HEK293 (cell line): ENCODE data around the gene MAPRE2.

Experiments
- CTCF ChIA-PET: fragments of 350-600 bp; formaldehyde crosslinking; extraction: SDS; loops from one replicate; lab custom pipeline; 2021; ENCODE audit warnings: antibody characterized with exemption; lab: Yijun Ruan, JAX
- POLR2A ChIA-PET: fragments of 300-600 bp; formaldehyde crosslinking; extraction: SDS; loops from one replicate; lab custom pipeline; 2020; ENCODE audit warnings: antibody characterized with exemption, inconsistent platforms; lab: Yijun Ruan, JAX
- H3K27ac ChIP-seq: fragments of 200-500 bp; sonication (Bioruptor generic); 2 replicates; pipeline ENCODE4 v1.5.1; 2014; ENCODE audit warnings: low read depth, low read length, control low read depth, inconsistent platforms; ENCODE audit errors: extremely low read depth
- H3K36me3 ChIP-seq, 2 experiments: fragments of 200-500 bp in 1 of 2; sonication (Bioruptor generic) in 1 of 2; 1 replicate in 1 of 2; 2 replicates in 1 of 2; pipeline ENCODE4 v1.5.1; 2014 to 2017; ENCODE audit warnings: inconsistent platforms in 2 of 2, low read length in 2 of 2; ENCODE audit not compliant: control insufficient read depth in 2 of 2, insufficient read depth in 1 of 2
- H3K4me1 ChIP-seq: fragments of 200-500 bp; sonication (Bioruptor generic); 2 replicates; pipeline ENCODE4 v1.5.1; 2014; ENCODE audit warnings: mild to moderate bottlenecking, low read length, inconsistent platforms; ENCODE audit not compliant: control insufficient read depth, insufficient read depth
- H3K4me3 ChIP-seq: 2 replicates; pipeline ENCODE4 v1.5.1; 2011; ENCODE audit warnings: low read depth, mild to moderate bottlenecking, control low read depth, low read length, moderate library complexity
- H3K9me3 ChIP-seq: fragments of 200-500 bp; sonication (Bioruptor generic); 2 replicates; pipeline ENCODE4 v1.5.1; 2014; ENCODE audit warnings: low read depth, low read length, inconsistent platforms; ENCODE audit not compliant: control insufficient read depth, insufficient read depth
- AEBP2 ChIP-seq: fragments of 450-650 bp; formaldehyde crosslinking; IDR thresholded peaks from 2 replicates; pipeline ENCODE4 v1.5.1; 2016; ENCODE audit warnings: missing biosample characterization, missing genetic modification characterization, borderline replicate concordance
- FEZF1 ChIP-seq: fragments of 450-650 bp; formaldehyde crosslinking; IDR thresholded peaks from 2 replicates; pipeline ENCODE4 v1.5.1; 2016; ENCODE audit warnings: missing biosample characterization, missing genetic modification characterization
- GLI2 ChIP-seq: fragments of 450-650 bp; formaldehyde crosslinking; IDR thresholded peaks from 2 replicates; pipeline ENCODE4; 2017; ENCODE audit warnings: missing biosample characterization, missing genetic modification characterization, low read depth, borderline replicate concordance
- KLF10 ChIP-seq: fragments of 450-650 bp; IDR thresholded peaks from 2 replicates; pipeline ENCODE4 v1.5.1; 2018; ENCODE audit warnings: missing biosample characterization, mild to moderate bottlenecking, missing genetic modification characterization
- KLF16 ChIP-seq: fragments of 450-650 bp; formaldehyde crosslinking; IDR thresholded peaks from 2 replicates; pipeline ENCODE4 v1.5.1; 2017; ENCODE audit warnings: missing biosample characterization, missing genetic modification characterization
- SALL2 ChIP-seq: fragments of 450-650 bp; formaldehyde crosslinking; IDR thresholded peaks from 2 replicates; pipeline ENCODE4 v1.5.0; 2017; ENCODE audit warnings: missing biosample characterization, mild to moderate bottlenecking, missing genetic modification characterization, borderline replicate concordance
- SCRT1 ChIP-seq: fragments of 450-650 bp; formaldehyde crosslinking; IDR thresholded peaks from 2 replicates; pipeline ENCODE4 v1.5.1; 2016; ENCODE audit warnings: missing biosample characterization, missing genetic modification characterization, borderline replicate concordance
- SCRT2 ChIP-seq: fragments of 450-650 bp; formaldehyde crosslinking; IDR thresholded peaks from 2 replicates; pipeline ENCODE4 v1.5.1; 2016; ENCODE audit warnings: missing biosample characterization, missing genetic modification characterization
- SP2 ChIP-seq: fragments of 450-650 bp; formaldehyde crosslinking; IDR thresholded peaks from 2 replicates; pipeline ENCODE4 v1.5.1; 2016; ENCODE audit warnings: missing biosample characterization, missing genetic modification characterization
- ZNF18 ChIP-seq: fragments of 450-650 bp; formaldehyde crosslinking; IDR thresholded peaks from 2 replicates; pipeline ENCODE4 v1.5.1; 2016; ENCODE audit warnings: missing biosample characterization, missing genetic modification characterization
- ZNF2 ChIP-seq: fragments of 450-650 bp; formaldehyde crosslinking; IDR thresholded peaks from 2 replicates; pipeline ENCODE4 v1.5.1; 2016; ENCODE audit warnings: missing biosample characterization, missing genetic modification characterization
- ZNF221 ChIP-seq: fragments of 450-650 bp; formaldehyde crosslinking; IDR thresholded peaks from 2 replicates; pipeline ENCODE4 v1.5.1; 2017; ENCODE audit warnings: missing biosample characterization, missing genetic modification characterization, borderline replicate concordance
- ZNF350 ChIP-seq: fragments of 450-650 bp; formaldehyde crosslinking; IDR thresholded peaks from 2 replicates; pipeline ENCODE4 v1.5.0; 2017; ENCODE audit warnings: missing biosample characterization, mild to moderate bottlenecking, missing genetic modification characterization
- ZNF404 ChIP-seq: fragments of 450-650 bp; formaldehyde crosslinking; IDR thresholded peaks from 2 replicates; pipeline ENCODE4 v1.5.1; 2017; ENCODE audit warnings: missing biosample characterization, missing genetic modification characterization
- ZNF501 ChIP-seq: fragments of 450-650 bp; formaldehyde crosslinking; IDR thresholded peaks from 2 replicates; pipeline ENCODE4 v1.5.1; 2016; ENCODE audit warnings: missing biosample characterization, missing genetic modification characterization
- ZNF521 ChIP-seq: fragments of 450-650 bp; formaldehyde crosslinking; IDR thresholded peaks from 2 replicates; pipeline ENCODE4 v1.5.1; 2017; ENCODE audit warnings: missing biosample characterization, mild to moderate bottlenecking, missing genetic modification characterization
- ZNF624 ChIP-seq: fragments of 450-650 bp; formaldehyde crosslinking; IDR thresholded peaks from 2 replicates; pipeline ENCODE4 v1.5.1; 2017; ENCODE audit warnings: missing biosample characterization, missing genetic modification characterization
- ZNF639 ChIP-seq: fragments of 450-650 bp; formaldehyde crosslinking; IDR thresholded peaks from 2 replicates; pipeline ENCODE4 v1.5.1; 2016; ENCODE audit warnings: missing biosample characterization, missing genetic modification characterization
- ZNF76 ChIP-seq: fragments of 450-650 bp; formaldehyde crosslinking; IDR thresholded peaks from 2 replicates; pipeline ENCODE4; 2016; ENCODE audit warnings: low read depth, missing biosample characterization, missing genetic modification characterization, borderline replicate concordance
- ZNF777 ChIP-seq: fragments of 450-650 bp; formaldehyde crosslinking; IDR thresholded peaks from 2 replicates; pipeline ENCODE4 v1.5.1; 2017; ENCODE audit warnings: missing biosample characterization, missing genetic modification characterization, borderline replicate concordance

Gene MAPRE2

DNA sequence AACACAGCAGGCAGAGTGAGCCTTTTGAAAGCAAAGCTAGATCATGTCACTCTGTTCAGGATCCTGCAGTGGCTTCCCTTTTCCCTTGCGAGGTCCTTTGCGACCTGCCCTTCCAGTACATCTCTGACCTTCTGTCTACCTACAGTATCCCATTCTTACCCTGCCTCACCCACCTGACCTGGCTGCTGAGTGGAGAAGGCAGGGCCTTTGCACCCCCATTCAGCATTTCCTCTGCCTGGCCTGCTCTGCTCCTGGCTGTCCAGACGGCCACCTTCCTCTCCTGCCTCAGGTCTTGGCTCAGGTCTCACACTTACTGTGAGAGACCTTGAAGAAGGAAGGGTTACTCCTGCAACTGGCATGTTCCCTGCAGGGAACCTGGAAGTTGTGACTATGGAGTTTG lies 77.4 kb downstream of the MAPRE2 start:
- CTCF ChIA-PET = interaction anchor here (0.8 kb wide), 1 partner anchor 13 kb away, joined by 3 read pairs; no protein-coding TSS in a partner anchor
- Histone ChIP-seq H3K4me1 (no peaks in the 10 kb centered on the region), H3K27ac (no peak overlapping the region)

DNA sequence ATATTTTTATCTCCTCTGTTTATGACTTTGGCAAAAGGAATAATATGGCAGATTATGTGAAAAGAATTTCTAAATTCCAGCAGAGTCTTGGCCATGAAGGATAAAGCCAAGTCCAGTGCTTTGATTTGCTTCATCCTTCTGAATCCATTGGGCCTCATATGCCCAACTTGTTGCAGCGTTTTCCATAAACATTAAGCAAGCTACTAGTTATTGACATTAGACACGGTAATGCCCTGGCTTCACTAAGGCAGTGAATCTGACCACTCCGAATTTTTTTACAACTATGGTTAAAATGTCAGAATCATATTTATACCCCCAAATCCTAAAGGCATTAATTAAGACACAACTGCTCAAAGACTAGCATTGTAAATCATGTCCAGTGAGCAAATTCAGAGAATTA lies 79.8 kb downstream of the MAPRE2 start:
- ChIA-PET POLR2A (interaction anchor here (0.6 kb wide), 1 partner anchor 14 kb away, joined by 3 read pairs; no protein-coding TSS in a partner anchor), CTCF (no interaction called here)
- H3K4me1 ChIP-seq = no peaks in the 10 kb centered on the region
- H3K36me3 ChIP-seq = no peaks in the 10 kb centered on the region
- TF ChIP-seq SCRT2 (peak; percentile 47), ZNF76 (tag by site-specific recombination) (no peak), ZNF2 (no peak)
- TF ChIP-seq, all 188 proteins: peak for 1
- Histone ChIP-seq H3K27ac (no peak overlapping the region), H3K4me3 (no peak overlapping the region), H3K9me3 (no peaks in the 10 kb centered on the region)

More for the DNA sequence above, 77.4 kb downstream of the MAPRE2 start:
- no peaks in the 10 kb centered on the region for H3K36me3 ChIP-seq
- POLR2A ChIA-PET = no interaction called here
- TF ChIP-seq ZNF350 = no peak
- TF ChIP-seq SCRT1 (tag by site-specific recombination) = no peak
- TF ChIP-seq ZNF639 (tag by site-specific recombination) = no peak
- no peak for TF ChIP-seq ZNF777 (tag by site-specific recombination)
- TF ChIP-seq ZNF221 (tag by site-specific recombination) = no peak
- TF ChIP-seq ZNF18 = no peak
- no peak for TF ChIP-seq ZNF501
- no peak for TF ChIP-seq ZNF521 (tag by site-specific recombination)
- no peak for TF ChIP-seq KLF16 (tag by site-specific recombination)
- no peak for TF ChIP-seq SALL2 (tag by site-specific recombination)
- TF ChIP-seq ZNF404 (tag by site-specific recombination) = no peak
- TF ChIP-seq GLI2 (tag by site-specific recombination) = no peak
- no peak for TF ChIP-seq ZNF624 (tag by site-specific recombination)
- no peak for TF ChIP-seq KLF10 (tag by site-specific recombination)
- no peak for TF ChIP-seq SP2 (tag by site-specific recombination)
- TF ChIP-seq AEBP2 (tag by site-specific recombination) = no peak
- TF ChIP-seq, all 188 proteins: peak for 0
- Histone ChIP-seq H3K9me3 (no peaks in the 10 kb centered on the region), H3K4me3 (no peak overlapping the region)

DNA sequence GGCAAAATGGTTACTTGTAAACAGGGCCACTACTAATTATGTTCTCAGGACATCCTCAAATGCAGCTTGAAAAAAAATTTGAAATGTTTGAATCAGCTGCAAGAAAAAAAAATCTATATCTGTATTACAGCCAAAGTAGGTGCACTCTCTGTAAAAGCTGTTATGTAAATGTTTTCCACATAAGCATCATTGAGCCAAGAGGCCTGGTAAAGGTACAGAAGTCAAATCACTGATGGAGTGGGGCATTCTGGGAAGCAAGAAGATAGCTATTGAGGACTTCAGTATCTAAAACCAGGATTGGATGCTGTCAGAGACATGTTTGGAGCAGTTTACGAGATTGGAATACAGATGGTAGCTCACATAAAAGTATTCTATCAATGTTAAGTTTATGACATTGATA lies 80.3 kb downstream of the MAPRE2 start:
- Histone ChIP-seq H3K4me3 (no peak overlapping the region), H3K9me3 (no peaks in the 10 kb centered on the region), H3K4me1 (no peaks in the 10 kb centered on the region), H3K27ac (no peak overlapping the region), H3K36me3 (no peaks in the 10 kb centered on the region)
- CTCF ChIA-PET = interaction anchor here (0.6 to 1.2 kb wide), 2 partner anchors 9 to 811 kb away, joined by 3 to 4 read pairs; no protein-coding TSS in a partner anchor
- no peak for TF ChIP-seq FEZF1 (tag by site-specific recombination)
- POLR2A ChIA-PET = interaction anchor here (0.6 kb wide), 1 partner anchor 15 kb away, joined by 3 read pairs; no protein-coding TSS in a partner anchor
